ENCODE results near the gene CENPT.

CENPT gene

DNA sequence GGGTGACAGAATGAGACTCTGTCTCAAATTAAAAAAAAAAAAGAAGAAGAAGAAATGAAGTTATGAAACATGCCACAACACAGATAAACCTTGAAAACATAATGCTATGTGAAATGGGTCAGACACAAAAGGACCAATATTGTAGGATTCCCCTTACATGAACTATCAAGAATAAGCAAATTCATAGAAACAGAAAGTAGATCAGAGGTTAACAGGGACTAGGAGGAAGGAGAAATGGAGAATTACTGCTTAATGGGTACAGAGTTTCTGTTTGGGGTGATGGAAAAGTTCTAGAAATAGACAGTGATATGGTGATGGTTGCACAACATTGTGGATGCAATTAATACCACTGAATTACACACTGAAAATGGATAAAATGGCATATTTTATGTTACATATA, 57.4 kb downstream of the CENPT start:
- no peak overlapping the region for H3K27ac ChIP-seq (ENCODE audit: low read length)
- DNase-seq (no peak), ATAC-seq (ENCODE audit: insufficient read depth, low read depth) (no peak)
- H3K36me3 ChIP-seq (ENCODE audit: insufficient read depth, low read length): no peaks in the 10 kb centered on the region
- no peak overlapping the region for H2AFZ ChIP-seq (ENCODE audit: low read depth, low read length)
- peaks cover 48% of the 10 kb centered on the region for H3K79me2 ChIP-seq (ENCODE audit: insufficient read depth, low read length)
- H3K4me1 ChIP-seq (ENCODE audit: insufficient read depth, low read length): no peaks in the 10 kb centered on the region
- no peaks in the 10 kb centered on the region for H3K27me3 ChIP-seq (ENCODE audit: insufficient read depth, low read length, poor library complexity)
- peaks cover 6% of the 10 kb centered on the region; the same call in 1 of the 2 replicates for H4K20me1 ChIP-seq (ENCODE audit: insufficient read depth, low read length)
- no peaks in the 10 kb centered on the region for H3K9me3 ChIP-seq (ENCODE audit: insufficient read depth, low read length, severe bottlenecking)
- H3K9ac ChIP-seq (ENCODE audit: low read depth, low read length): no peak overlapping the region
- H3K4me2 ChIP-seq (ENCODE audit: insufficient read depth, low read length): no peak overlapping the region
- no peak overlapping the region for H3K4me3 ChIP-seq (ENCODE audit: low read depth in 1 of 2, low read length in 2 of 2)
- TF ChIP-seq EZH2 (IDR thresholded peaks at IDR 0.05; ENCODE audit: borderline replicate concordance, low read depth, low read length, severe bottlenecking): no peak
- TF ChIP-seq, protein P1, sequence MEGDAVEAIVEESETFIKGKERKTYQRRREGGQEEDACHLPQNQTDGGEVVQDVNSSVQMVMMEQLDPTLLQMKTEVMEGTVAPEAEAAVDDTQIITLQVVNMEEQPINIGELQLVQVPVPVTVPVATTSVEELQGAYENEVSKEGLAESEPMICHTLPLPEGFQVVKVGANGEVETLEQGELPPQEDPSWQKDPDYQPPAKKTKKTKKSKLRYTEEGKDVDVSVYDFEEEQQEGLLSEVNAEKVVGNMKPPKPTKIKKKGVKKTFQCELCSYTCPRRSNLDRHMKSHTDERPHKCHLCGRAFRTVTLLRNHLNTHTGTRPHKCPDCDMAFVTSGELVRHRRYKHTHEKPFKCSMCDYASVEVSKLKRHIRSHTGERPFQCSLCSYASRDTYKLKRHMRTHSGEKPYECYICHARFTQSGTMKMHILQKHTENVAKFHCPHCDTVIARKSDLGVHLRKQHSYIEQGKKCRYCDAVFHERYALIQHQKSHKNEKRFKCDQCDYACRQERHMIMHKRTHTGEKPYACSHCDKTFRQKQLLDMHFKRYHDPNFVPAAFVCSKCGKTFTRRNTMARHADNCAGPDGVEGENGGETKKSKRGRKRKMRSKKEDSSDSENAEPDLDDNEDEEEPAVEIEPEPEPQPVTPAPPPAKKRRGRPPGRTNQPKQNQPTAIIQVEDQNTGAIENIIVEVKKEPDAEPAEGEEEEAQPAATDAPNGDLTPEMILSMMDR (IDR thresholded peaks at IDR 0.05; ENCODE audit: borderline replicate concordance, extremely low read depth, low read length, poor library complexity, severe bottlenecking): no peak

DNA sequence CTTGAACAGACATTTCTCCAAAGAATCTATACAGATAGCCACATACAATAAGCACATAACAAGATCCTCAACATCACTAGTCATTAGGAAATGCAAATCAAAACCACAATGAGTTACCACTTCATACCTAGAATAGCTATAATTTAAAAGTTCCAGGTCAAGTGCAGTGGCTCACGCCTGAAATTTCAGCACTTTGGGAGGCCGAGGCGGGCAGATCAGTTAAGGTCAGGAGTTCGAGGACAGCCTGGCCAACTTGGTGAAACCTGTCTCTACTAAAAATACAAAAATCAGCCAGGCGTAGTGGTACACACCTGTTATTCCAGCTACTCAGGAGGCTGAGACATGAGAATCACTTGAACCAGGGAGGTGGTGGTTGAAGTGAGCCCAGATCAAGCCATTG, 61.0 kb downstream of the CENPT start:
- Histone ChIP-seq H3K4me3 (ENCODE audit: low read depth in 1 of 2, low read length in 2 of 2) (no peak overlapping the region), H2AFZ (ENCODE audit: low read depth, low read length) (no peak overlapping the region), H4K20me1 (ENCODE audit: insufficient read depth, low read length) (0 out of 2 replicates have a peak, but pooled peaks cover 3% of the 10 kb centered on the region), H3K9ac (ENCODE audit: low read depth, low read length) (no peak overlapping the region), H3K27ac (ENCODE audit: low read length) (no peak overlapping the region), H3K79me2 (ENCODE audit: insufficient read depth, low read length) (peaks cover 41% of the 10 kb centered on the region), H3K4me2 (ENCODE audit: insufficient read depth, low read length) (no peak overlapping the region), H3K4me1 (ENCODE audit: insufficient read depth, low read length) (peaks cover 4% of the 10 kb centered on the region), H3K9me3 (ENCODE audit: insufficient read depth, low read length, severe bottlenecking) (no peaks in the 10 kb centered on the region), H3K27me3 (ENCODE audit: insufficient read depth, low read length, poor library complexity) (no peaks in the 10 kb centered on the region), H3K36me3 (ENCODE audit: insufficient read depth, low read length) (no peaks in the 10 kb centered on the region)
- TF ChIP-seq, protein P1 (IDR thresholded peaks at IDR 0.05; ENCODE audit: borderline replicate concordance, extremely low read depth, low read length, poor library complexity, severe bottlenecking): no peak
- TF ChIP-seq EZH2 (IDR thresholded peaks at IDR 0.05; ENCODE audit: borderline replicate concordance, low read depth, low read length, severe bottlenecking): no peak
- ATAC-seq (ENCODE audit: insufficient read depth, low read depth) (no peak), DNase-seq (no peak)

DNA sequence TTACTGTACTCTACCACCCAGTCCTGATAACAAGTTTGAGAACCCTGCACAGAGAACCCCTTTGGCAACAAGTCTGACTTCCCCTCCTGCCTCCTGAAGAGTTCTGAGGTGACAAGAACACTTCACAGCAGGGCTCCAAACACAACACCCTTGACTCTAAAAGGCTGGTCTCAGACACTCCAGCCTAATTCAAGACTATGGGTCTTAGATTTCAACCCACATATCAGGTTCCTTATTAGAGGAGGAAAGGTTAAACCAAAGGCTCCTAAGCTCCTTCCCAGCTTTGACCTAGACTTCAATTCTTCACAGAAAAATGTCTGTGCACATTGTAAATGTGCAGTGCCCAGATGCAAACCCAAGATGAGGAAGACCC, 64.2 kb downstream of the CENPT start:
- DNase-seq (no peak), ATAC-seq (ENCODE audit: insufficient read depth, low read depth) (no peak)
- peaks cover 9% of the 10 kb centered on the region; the same call in 1 of the 2 replicates for H4K20me1 ChIP-seq (ENCODE audit: insufficient read depth, low read length)
- peaks cover 46% of the 10 kb centered on the region for H3K79me2 ChIP-seq (ENCODE audit: insufficient read depth, low read length)
- H3K4me2 ChIP-seq (ENCODE audit: insufficient read depth, low read length): no peak overlapping the region
- H3K27me3 ChIP-seq (ENCODE audit: insufficient read depth, low read length, poor library complexity): no peaks in the 10 kb centered on the region
- H3K4me3 ChIP-seq (ENCODE audit: low read depth in 1 of 2, low read length in 2 of 2): no peak overlapping the region
- H3K36me3 ChIP-seq (ENCODE audit: insufficient read depth, low read length): peaks cover 4% of the 10 kb centered on the region
- H3K4me1 ChIP-seq (ENCODE audit: insufficient read depth, low read length): peaks cover 8% of the 10 kb centered on the region
- no peak overlapping the region for H3K9ac ChIP-seq (ENCODE audit: low read depth, low read length)
- H3K9me3 ChIP-seq (ENCODE audit: insufficient read depth, low read length, severe bottlenecking): no peaks in the 10 kb centered on the region
- no peak overlapping the region for H3K27ac ChIP-seq (ENCODE audit: low read length)
- no peak overlapping the region for H2AFZ ChIP-seq (ENCODE audit: low read depth, low read length)
- no peak for TF ChIP-seq EZH2 (IDR thresholded peaks at IDR 0.05; ENCODE audit: borderline replicate concordance, low read depth, low read length, severe bottlenecking)
- TF ChIP-seq, protein P1 (IDR thresholded peaks at IDR 0.05; ENCODE audit: borderline replicate concordance, extremely low read depth, low read length, poor library complexity, severe bottlenecking): no peak
